Raji (cell line): ENCODE data around the gene HAGH.

Experiments used
- POLR2A ChIP-seq: IDR thresholded peaks from 2 replicates; pipeline ENCODE4 v1.6.1; 2011; ENCODE audit warnings: low read depth, low read length, control low read depth; ENCODE audit not compliant: insufficient read depth

HAGH gene

GRCh38 chr16:1794221-1794871, 32.3 kb downstream of the HAGH start:
- no peak for TF ChIP-seq POLR2A

- TF ChIP-seq POLR2A, result no peak
Measured at GRCh38 chr16:1793578-1794220, 32.9 kb downstream of the HAGH start, which contains the start of gene IGFALS. Gene IGFALS (minus strand): TSS chr16:1793705. CDS start chr16:1793652, 53 bp downstream.

- TF ChIP-seq POLR2A, result no peak
Measured at GRCh38 chr16:1792836-1793577, 33.6 kb downstream of the HAGH start.

- no peak for TF ChIP-seq POLR2A
Measured at GRCh38 chr16:1791943-1792812, 34.4 kb downstream of the HAGH start.

- TF ChIP-seq POLR2A, result no peak
Measured at GRCh38 chr16:1791256-1791942, 35.2 kb downstream of the HAGH start.

- no peak for TF ChIP-seq POLR2A
Measured at GRCh38 chr16:1790611-1791255, 35.9 kb downstream of the HAGH start.

GRCh38 chr16:1790261-1790610, 36.4 kb downstream of the HAGH start:
- no peak for TF ChIP-seq POLR2A

- no peak for TF ChIP-seq POLR2A
Measured at GRCh38 chr16:1789643-1790045, 37.0 kb downstream of the HAGH start.

- TF ChIP-seq POLR2A, result no peak
Measured at GRCh38 chr16:1788708-1789100, 37.9 kb downstream of the HAGH start.

- TF ChIP-seq POLR2A, result no peak
Measured at GRCh38 chr16:1788095-1788707, 38.4 kb downstream of the HAGH start.

GRCh38 chr16:1787322-1788094, 39.1 kb downstream of the HAGH start:
- TF ChIP-seq POLR2A, result no peak

GRCh38 chr16:1787056-1787321, 39.6 kb downstream of the HAGH start:
- TF ChIP-seq POLR2A, result no peak
